GM23338 (cell line): ENCODE data around the gene MRS2. TPM values are rescaled to one million over a fixed set of nuclear protein-coding genes. Genes with fewer than 3 reads are reported as not detected.

Experiments
- ATAC-seq: fragments of 200-7000 bp; cut with Tn5 transposase; 3 replicates; pipeline ENCODE4 v1.9.1; 2020
- DNase-seq: peaks from one replicate; pipeline ENCODE4 v3.0.0-alpha.2; 2015; ENCODE audit warnings: low spot score
- H2AFZ ChIP-seq: fragments of 200-600 bp; sonication (generic); 2 replicates; pipeline ENCODE4 v1.8.0; 2016; ENCODE audit warnings: antibody characterized with exemption, mild to moderate bottlenecking, moderate library complexity
- H3F3A ChIP-seq: fragments of 200-600 bp; sonication (generic); replicated peaks from 2 replicates; pipeline ENCODE4 v1.8.0; 2017; ENCODE audit warnings: antibody characterized with exemption, mixed run types, low read depth
- H3K27ac ChIP-seq: fragments of 200-600 bp; sonication (generic); 2 replicates; pipeline ENCODE4 v1.6.1; 2016; ENCODE audit warnings: low read depth
- H3K27me3 ChIP-seq: fragments of 200-600 bp; sonication (generic); 2 replicates; pipeline ENCODE4 v1.8.0; 2016; ENCODE audit warnings: mild to moderate bottlenecking, mixed run types, moderate library complexity; ENCODE audit not compliant: insufficient read depth
- H3K36me3 ChIP-seq: fragments of 200-600 bp; sonication (generic); 2 replicates; pipeline ENCODE4 v1.8.0; 2016; ENCODE audit warnings: mild to moderate bottlenecking; ENCODE audit not compliant: insufficient read depth
- H3K4me1 ChIP-seq: fragments of 200-600 bp; sonication (generic); 2 replicates; pipeline ENCODE4 v1.8.0; 2016; ENCODE audit warnings: mild to moderate bottlenecking, moderate library complexity; ENCODE audit not compliant: insufficient read depth
- H3K4me2 ChIP-seq: fragments of 200-600 bp; sonication (generic); 2 replicates; pipeline ENCODE4 v1.7.1; 2017; ENCODE audit warnings: mixed run types
- H3K4me3 ChIP-seq: fragments of 200-600 bp; sonication (generic); 2 replicates; pipeline ENCODE4 v1.6.1; 2016; ENCODE audit warnings: mixed run types
- H3K79me2 ChIP-seq: fragments of 200-600 bp; sonication (generic); replicated peaks from 2 replicates; pipeline ENCODE4 v1.8.0; 2017; ENCODE audit warnings: mild to moderate bottlenecking; ENCODE audit not compliant: insufficient read depth
- H3K9me2 ChIP-seq: fragments of 200-600 bp; sonication (generic); 2 replicates; pipeline ENCODE4 v1.8.0; 2017; ENCODE audit not compliant: insufficient read depth
- H4K20me1 ChIP-seq: fragments of 200-600 bp; sonication (generic); replicated peaks from 2 replicates; pipeline ENCODE4 v1.8.0; 2017; ENCODE audit warnings: mild to moderate bottlenecking; ENCODE audit not compliant: insufficient read depth
- H3K27ac Mint-ChIP-seq: 2 replicates; pipeline ENCODE4 v1.8.0; 2020; ENCODE audit warnings: inconsistent platforms, mild to moderate bottlenecking, moderate library complexity, mixed read lengths
- H3K27me3 Mint-ChIP-seq: 3 replicates; pipeline ENCODE4 v1.8.0; 2022; ENCODE audit warnings: low read depth, mild to moderate bottlenecking, moderate library complexity, mixed read lengths, inconsistent platforms; ENCODE audit not compliant: insufficient read depth, poor library complexity
- H3K36me3 Mint-ChIP-seq: 3 replicates; pipeline ENCODE4 v1.8.0; 2021; ENCODE audit warnings: low read depth, mild to moderate bottlenecking, inconsistent platforms, moderate library complexity, mixed read lengths
- H3K4me1 Mint-ChIP-seq: 3 replicates; pipeline ENCODE4 v1.8.0; 2020; ENCODE audit warnings: mild to moderate bottlenecking, inconsistent platforms, mixed read lengths
- H3K4me3 Mint-ChIP-seq: 3 replicates; pipeline ENCODE4 v1.8.0; 2021; ENCODE audit warnings: moderate library complexity, mild to moderate bottlenecking, inconsistent platforms, mixed read lengths
- H3K9me3 Mint-ChIP-seq: 3 replicates; pipeline ENCODE4 v1.8.0; 2020; ENCODE audit warnings: moderate library complexity, mild to moderate bottlenecking, inconsistent platforms, mixed read lengths
- ETS1 ChIP-seq: IDR thresholded peaks from 2 replicates; pipeline ENCODE4 v1.6.1; 2016; ENCODE audit warnings: antibody characterized with exemption
- EZH2 ChIP-seq: fragments of 200-600 bp; sonication (generic); IDR thresholded peaks from one replicate; pipeline ENCODE4 v1.8.0; 2017; ENCODE audit warnings: antibody characterized with exemption, mild to moderate bottlenecking, low read depth; ENCODE audit not compliant: unreplicated experiment
- EZH2phosphoT487 ChIP-seq: fragments of 200-600 bp; sonication (generic); IDR thresholded peaks from one replicate; pipeline ENCODE4 v1.8.1; 2018; ENCODE audit warnings: antibody characterized with exemption; ENCODE audit not compliant: unreplicated experiment
- JUNB ChIP-seq: IDR thresholded peaks from one replicate; pipeline ENCODE4 v1.6.1; 2016; ENCODE audit warnings: antibody characterized with exemption; ENCODE audit not compliant: unreplicated experiment
- NANOG ChIP-seq: IDR thresholded peaks from 2 replicates; pipeline ENCODE4 v1.6.1; 2016; ENCODE audit warnings: antibody characterized with exemption, borderline replicate concordance
- POLR2AphosphoS5 ChIP-seq: IDR thresholded peaks from 2 replicates; pipeline ENCODE4 v1.6.1; 2016; ENCODE audit warnings: antibody characterized with exemption, low read depth
- REST ChIP-seq: IDR thresholded peaks from one replicate; pipeline ENCODE4 v1.6.1; 2018; ENCODE audit warnings: antibody characterized with exemption; ENCODE audit not compliant: unreplicated experiment
- ZNF114 ChIP-seq: fragments of 250-450 bp; sonication (Bioruptor Pico); IDR thresholded peaks from 2 replicates; pipeline ENCODE4 v1.5.0; 2020; ENCODE audit warnings: mild to moderate bottlenecking, moderate library complexity
- ZNF331 ChIP-seq: fragments of 250-450 bp; sonication (Bioruptor Pico); IDR thresholded peaks from 2 replicates; pipeline ENCODE4 v1.5.0; 2020; ENCODE audit warnings: low read depth, mild to moderate bottlenecking, moderate library complexity
- polyA plus RNA-seq: library from polyadenylated mRNA; unstranded; fragments of >200 nt; fragmentation: Nextera tagmentation; extraction: Ambion mirVana; gene quantifications from 2 replicates; pipeline ENCODE4 v1.2.1, GENCODE V29; 2016
- total RNA-seq: library from RNA; depleted of rRNA; stranded (reverse); fragments of >200 nt; shearing (Covaris generic); gene quantifications from 2 replicates; pipeline ENCODE4 v1.2.3, GENCODE V29; 2014
- TF ChIP-seq, protein P1 (sequence below), 2 experiments: fragments of 200-600 bp in 1 of 2; sonication (generic) in 1 of 2; conservative IDR thresholded peaks; 2 replicates each; pipeline versions ENCODE4 v1.5.1 to v1.6.1; 2016 to 2017; ENCODE audit warnings: antibody characterized with exemption in 2 of 2, low read depth in 2 of 2, mild to moderate bottlenecking in 2 of 2, moderate library complexity in 1 of 2
- TF ChIP-seq, protein P2 (sequence below): fragments of 250-450 bp; sonication (Bioruptor Pico); IDR thresholded peaks from 2 replicates; pipeline ENCODE4 v1.5.0; 2020; ENCODE audit warnings: mild to moderate bottlenecking, moderate library complexity

Gene MRS2
- total and polyA plus RNA-seq, 2 experiments from 2014 or later = 80.9 to 125 TPM

DNA sequence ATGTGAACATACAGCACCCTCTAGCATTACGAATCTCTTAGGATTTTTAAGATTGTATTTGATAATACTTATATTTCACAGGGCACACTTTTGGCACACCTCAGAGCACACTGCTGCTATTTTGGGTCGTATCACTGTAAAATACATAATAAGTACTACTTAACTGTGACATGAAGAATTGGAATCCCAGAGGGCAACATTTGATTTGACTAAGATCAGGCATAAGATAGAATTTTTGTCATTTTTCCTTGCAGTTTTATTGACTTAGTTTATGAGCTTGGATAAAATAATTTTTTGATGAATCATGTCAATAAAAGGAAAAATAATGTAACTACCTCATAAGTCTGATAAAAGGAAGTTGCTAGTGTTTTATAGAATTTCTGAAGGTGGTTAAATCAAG is 22.4 kb downstream of the MRS2 start:
- Histone ChIP-seq H3K36me3 (peaks cover 48% of the 10 kb centered on the region), H3K27ac (no peak overlapping the region), H4K20me1 (peaks cover 12% of the 10 kb centered on the region), H3K4me3 (no peak overlapping the region), H3K4me1 (no peaks in the 10 kb centered on the region), H2AFZ (no peak overlapping the region), H3K9me2 (no peaks in the 10 kb centered on the region), H3K4me2 (no peak overlapping the region), H3K79me2 (0 out of 2 replicates have a peak, but pooled peaks cover 6% of the 10 kb centered on the region), H3K27me3 (no peaks in the 10 kb centered on the region), H3F3A (peaks cover 19% of the 10 kb centered on the region; the same call in 1 of the 2 replicates)
- Mint-ChIP-seq H3K27me3 (peaks cover 5% of the 10 kb centered on the region), H3K4me3 (no peak overlapping the region), H3K27ac (no peak overlapping the region), H3K4me1 (no peaks in the 10 kb centered on the region), H3K9me3 (no peaks in the 10 kb centered on the region), H3K36me3 (peaks cover 48% of the 10 kb centered on the region)
- no peak for ATAC-seq
- no peak for TF ChIP-seq POLR2AphosphoS5
- no peak for TF ChIP-seq ETS1
- no peak for TF ChIP-seq JUNB
- TF ChIP-seq NANOG = no peak
- TF ChIP-seq, protein P1, sequence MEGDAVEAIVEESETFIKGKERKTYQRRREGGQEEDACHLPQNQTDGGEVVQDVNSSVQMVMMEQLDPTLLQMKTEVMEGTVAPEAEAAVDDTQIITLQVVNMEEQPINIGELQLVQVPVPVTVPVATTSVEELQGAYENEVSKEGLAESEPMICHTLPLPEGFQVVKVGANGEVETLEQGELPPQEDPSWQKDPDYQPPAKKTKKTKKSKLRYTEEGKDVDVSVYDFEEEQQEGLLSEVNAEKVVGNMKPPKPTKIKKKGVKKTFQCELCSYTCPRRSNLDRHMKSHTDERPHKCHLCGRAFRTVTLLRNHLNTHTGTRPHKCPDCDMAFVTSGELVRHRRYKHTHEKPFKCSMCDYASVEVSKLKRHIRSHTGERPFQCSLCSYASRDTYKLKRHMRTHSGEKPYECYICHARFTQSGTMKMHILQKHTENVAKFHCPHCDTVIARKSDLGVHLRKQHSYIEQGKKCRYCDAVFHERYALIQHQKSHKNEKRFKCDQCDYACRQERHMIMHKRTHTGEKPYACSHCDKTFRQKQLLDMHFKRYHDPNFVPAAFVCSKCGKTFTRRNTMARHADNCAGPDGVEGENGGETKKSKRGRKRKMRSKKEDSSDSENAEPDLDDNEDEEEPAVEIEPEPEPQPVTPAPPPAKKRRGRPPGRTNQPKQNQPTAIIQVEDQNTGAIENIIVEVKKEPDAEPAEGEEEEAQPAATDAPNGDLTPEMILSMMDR (conservative IDR thresholded peaks at IDR 0.05; ENCODE audit: low read depth in 2 of 2) = no peak
- no peak for TF ChIP-seq EZH2phosphoT487
- TF ChIP-seq ZNF114 (CRISPR knock-in tag) = no peak
- TF ChIP-seq REST = no peak
- TF ChIP-seq, protein P2, sequence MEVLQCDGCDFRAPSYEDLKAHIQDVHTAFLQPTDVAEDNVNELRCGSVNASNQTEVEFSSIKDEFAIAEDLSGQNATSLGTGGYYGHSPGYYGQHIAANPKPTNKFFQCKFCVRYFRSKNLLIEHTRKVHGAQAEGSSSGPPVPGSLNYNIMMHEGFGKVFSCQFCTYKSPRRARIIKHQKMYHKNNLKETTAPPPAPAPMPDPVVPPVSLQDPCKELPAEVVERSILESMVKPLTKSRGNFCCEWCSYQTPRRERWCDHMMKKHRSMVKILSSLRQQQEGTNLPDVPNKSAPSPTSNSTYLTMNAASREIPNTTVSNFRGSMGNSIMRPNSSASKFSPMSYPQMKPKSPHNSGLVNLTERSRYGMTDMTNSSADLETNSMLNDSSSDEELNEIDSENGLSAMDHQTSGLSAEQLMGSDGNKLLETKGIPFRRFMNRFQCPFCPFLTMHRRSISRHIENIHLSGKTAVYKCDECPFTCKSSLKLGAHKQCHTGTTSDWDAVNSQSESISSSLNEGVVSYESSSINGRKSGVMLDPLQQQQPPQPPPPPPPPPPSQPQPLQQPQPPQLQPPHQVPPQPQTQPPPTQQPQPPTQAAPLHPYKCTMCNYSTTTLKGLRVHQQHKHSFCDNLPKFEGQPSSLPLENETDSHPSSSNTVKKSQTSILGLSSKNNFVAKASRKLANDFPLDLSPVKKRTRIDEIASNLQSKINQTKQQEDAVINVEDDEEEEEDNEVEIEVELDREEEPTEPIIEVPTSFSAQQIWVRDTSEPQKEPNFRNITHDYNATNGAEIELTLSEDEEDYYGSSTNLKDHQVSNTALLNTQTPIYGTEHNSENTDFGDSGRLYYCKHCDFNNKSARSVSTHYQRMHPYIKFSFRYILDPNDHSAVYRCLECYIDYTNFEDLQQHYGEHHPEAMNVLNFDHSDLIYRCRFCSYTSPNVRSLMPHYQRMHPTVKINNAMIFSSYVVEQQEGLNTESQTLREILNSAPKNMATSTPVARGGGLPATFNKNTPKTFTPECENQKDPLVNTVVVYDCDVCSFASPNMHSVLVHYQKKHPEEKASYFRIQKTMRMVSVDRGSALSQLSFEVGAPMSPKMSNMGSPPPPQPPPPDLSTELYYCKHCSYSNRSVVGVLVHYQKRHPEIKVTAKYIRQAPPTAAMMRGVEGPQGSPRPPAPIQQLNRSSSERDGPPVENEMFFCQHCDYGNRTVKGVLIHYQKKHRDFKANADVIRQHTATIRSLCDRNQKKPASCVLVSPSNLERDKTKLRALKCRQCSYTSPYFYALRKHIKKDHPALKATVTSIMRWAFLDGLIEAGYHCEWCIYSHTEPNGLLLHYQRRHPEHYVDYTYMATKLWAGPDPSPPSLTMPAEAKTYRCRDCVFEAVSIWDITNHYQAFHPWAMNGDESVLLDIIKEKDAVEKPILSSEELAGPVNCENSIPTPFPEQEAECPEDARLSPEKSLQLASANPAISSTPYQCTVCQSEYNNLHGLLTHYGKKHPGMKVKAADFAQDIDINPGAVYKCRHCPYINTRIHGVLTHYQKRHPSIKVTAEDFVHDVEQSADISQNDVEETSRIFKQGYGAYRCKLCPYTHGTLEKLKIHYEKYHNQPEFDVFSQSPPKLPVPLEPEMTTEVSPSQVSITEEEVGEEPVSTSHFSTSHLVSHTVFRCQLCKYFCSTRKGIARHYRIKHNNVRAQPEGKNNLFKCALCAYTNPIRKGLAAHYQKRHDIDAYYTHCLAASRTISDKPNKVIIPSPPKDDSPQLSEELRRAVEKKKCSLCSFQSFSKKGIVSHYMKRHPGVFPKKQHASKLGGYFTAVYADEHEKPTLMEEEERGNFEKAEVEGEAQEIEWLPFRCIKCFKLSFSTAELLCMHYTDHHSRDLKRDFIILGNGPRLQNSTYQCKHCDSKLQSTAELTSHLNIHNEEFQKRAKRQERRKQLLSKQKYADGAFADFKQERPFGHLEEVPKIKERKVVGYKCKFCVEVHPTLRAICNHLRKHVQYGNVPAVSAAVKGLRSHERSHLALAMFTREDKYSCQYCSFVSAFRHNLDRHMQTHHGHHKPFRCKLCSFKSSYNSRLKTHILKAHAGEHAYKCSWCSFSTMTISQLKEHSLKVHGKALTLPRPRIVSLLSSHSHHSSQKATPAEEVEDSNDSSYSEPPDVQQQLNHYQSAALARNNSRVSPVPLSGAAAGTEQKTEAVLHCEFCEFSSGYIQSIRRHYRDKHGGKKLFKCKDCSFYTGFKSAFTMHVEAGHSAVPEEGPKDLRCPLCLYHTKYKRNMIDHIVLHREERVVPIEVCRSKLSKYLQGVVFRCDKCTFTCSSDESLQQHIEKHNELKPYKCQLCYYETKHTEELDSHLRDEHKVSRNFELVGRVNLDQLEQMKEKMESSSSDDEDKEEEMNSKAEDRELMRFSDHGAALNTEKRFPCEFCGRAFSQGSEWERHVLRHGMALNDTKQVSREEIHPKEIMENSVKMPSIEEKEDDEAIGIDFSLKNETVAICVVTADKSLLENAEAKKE = no peak
- no peak for TF ChIP-seq ZNF331
- TF ChIP-seq EZH2 = no peak
- no peak for DNase-seq
